Heart left ventricle (tissue), 16 donors: Measurements from ENCODE around the gene RALGAPA2. TPM values are rescaled to one million over a fixed set of nuclear protein-coding genes. Genes with fewer than 3 reads are reported as not detected.

Experiments
- ATAC-seq, 4 donors: fragments of 200-7000 bp; cut with Tn5 transposase; one replicate each; pipeline ENCODE4 v1.9.1; 2020 to 2022; ENCODE audit warnings: moderate library complexity in 4 of 4, mild to moderate bottlenecking in 3 of 4, moderate number of reproducible peaks in 1 of 4
- DNase-seq, 5 donors: peaks; one replicate each; pipeline ENCODE4 v3.0.0-alpha.2; 2020
- H3K27ac ChIP-seq, 12 donors: fragments of 200-600 bp; sonication (generic) in 4 of 12; one replicate each; pipeline versions ENCODE4 v1.5.0 to v1.8.0; 2016 to 2022; ENCODE audit warnings: mild to moderate bottlenecking in 2 of 12
- H3K27me3 ChIP-seq, 9 donors: fragments of 200-600 bp; sonication (generic) in 2 of 9; one replicate each; pipeline versions ENCODE4 v1.5.1 to v1.8.0; 2016 to 2022; ENCODE audit warnings: mild to moderate bottlenecking in 3 of 9
- H3K36me3 ChIP-seq, 9 donors: fragments of 200-600 bp; sonication (generic) in 2 of 9; one replicate each; pipeline versions ENCODE4 v1.5.0 to v1.8.0; 2018 to 2022; ENCODE audit warnings: mild to moderate bottlenecking in 2 of 9
- H3K4me1 ChIP-seq, 12 donors: fragments of 200-600 bp; sonication (generic) in 4 of 12; one replicate each; pipeline versions ENCODE4 v1.5.0 to v1.8.0; 2016 to 2022; ENCODE audit warnings: mild to moderate bottlenecking in 3 of 12
- H3K4me3 ChIP-seq, 12 donors: fragments of 200-600 bp; sonication (generic) in 4 of 12; one replicate each; pipeline versions ENCODE4 v1.5.0 to v1.8.0; 2017 to 2022; ENCODE audit warnings: mild to moderate bottlenecking in 9 of 12, moderate library complexity in 4 of 12
- H3K9me3 ChIP-seq, 12 donors: fragments of 200-600 bp; sonication (generic) in 4 of 12; one replicate each; pipeline versions ENCODE4 v1.5.0 to v1.8.0; 2016 to 2022; ENCODE audit warnings: mild to moderate bottlenecking in 1 of 12
- POLR2A ChIP-seq, 2 donors: fragments of 450-650 bp; IDR thresholded peaks; one replicate each; pipeline ENCODE4 v1.6.1; 2017; ENCODE audit warnings: antibody characterized with exemption in 2 of 2, mild to moderate bottlenecking in 2 of 2, moderate library complexity in 2 of 2
- WGBS, 4 donors: extraction: QIAGEN DNeasy Blood & Tissue Kit in 2 of 4; methylation state at CpG; one replicate each; pipeline versions ENCODE4 v1.1.5 to v1.1.7; 2013 to 2018; 5-methylcytosine and 5-hydroxymethylcytosine counted together
- intact Hi-C, 10 donors: fragments of 100-400 bp; cut with DNase I; formaldehyde crosslinking; loops; one replicate each; pipeline versions ENCODE4 v1.11.1 to v1.14.2; 2022
- polyA plus RNA-seq, 2 donors: library from polyadenylated mRNA; stranded (reverse); fragments of 200-250 nt; gene quantifications; one replicate each; pipeline ENCODE4 v1.2.3, GENCODE V29; 2013
- total RNA-seq, 9 donors: library from RNA; depleted of rRNA in 2 of 9; stranded (reverse); fragments of >200 nt in 2 of 9; fragmentation: NEBNext Ultra II Directional in 3 of 9; extraction: Animal tissue kit (Norgen Biotek cat#: 25700) in 3 of 9; gene quantifications; one replicate each; pipeline versions ENCODE4 v1.1.0 to v1.2.4, GENCODE V29; 2016 to 2023
- TF ChIP-seq, protein P1 (sequence below), 12 donors: fragments of 200-600 bp; sonication (generic) in 4 of 12; IDR thresholded peaks; one replicate each; pipeline versions ENCODE4 v1.5.0 to v1.8.0; 2018 to 2022; ENCODE audit warnings: antibody characterized with exemption in 12 of 12, mild to moderate bottlenecking in 5 of 12
- donor health status: ischemic (EF 13 %, LVEDD 7.1; RV severe dilation, severe dysfunction).
- donor health status: healthy with polysubstance abuse.
- donor health status: DM: no; HTN: yes; CAD: no.
- donor health status: DM: no; HTN: no; CAD: no.
- donor health status: ischemic (EF 25% LVEDD 6.9; RV normal size, moderate dysfunction).
- donor health status: ischemic (EF 25% LVEDD 5.7; RV mildly dilated, moderate dysfunction).
- donor health status: healthy.
- donor health status: DM: yes; HTN: yes; CAD: no.
- donor health status: ischemic (EF 35%, LVEDD 5.7; RV mildly dilated, moderate dysfunction).
- donor health status: nonischemic (EF 11% LVEDD 7.7; RV severe dilation, severe dysfunction).
- donor health status: DM: yes; HTN: yes; CAD: no.
- donor health status: PGD.
- donor health status: ischemic (EF 29% LVEDD 5.4; RV normal size, mild dysfunction).
- donor health status: nonischemic (EF 23%, LVEDD 6.1; RV moderate dilation, normal function).

The RALGAPA2 gene
- total and polyA plus RNA-seq, 11 donors, result 5.6 to 33.8 (median 21.4) TPM

DNA sequence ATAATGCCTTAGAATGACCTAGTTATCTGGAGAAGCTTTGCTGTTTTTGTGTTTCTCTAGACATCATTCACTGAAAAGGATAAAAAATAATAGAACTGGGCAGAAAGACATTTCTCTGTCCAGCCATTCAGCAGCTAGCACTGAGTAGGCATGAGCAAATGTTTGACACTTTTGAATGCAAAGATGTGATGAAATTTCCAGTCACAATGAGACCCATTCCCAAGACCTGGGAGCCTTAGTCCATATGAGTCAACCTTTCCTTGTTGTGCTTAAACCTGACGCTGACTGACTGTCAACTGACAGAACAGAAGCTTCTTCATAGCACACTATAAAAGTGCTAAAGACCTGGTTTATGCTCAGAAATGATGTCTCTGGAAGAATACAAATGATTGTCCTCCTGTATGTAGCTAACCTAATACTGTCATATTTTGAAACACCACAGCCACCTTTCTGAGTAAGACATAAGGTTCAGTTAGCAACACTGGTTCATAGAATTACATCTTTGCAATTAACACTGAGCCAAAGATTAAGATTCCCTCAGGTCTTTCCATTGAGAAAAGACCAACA, 17.1 kb downstream of the RALGAPA2 start:
- H3K9me3 ChIP-seq, result peaks cover 0 to 4% (median 0%) of the 10 kb centered on the region in 12 donors
- no peak overlapping the region for H3K4me3 ChIP-seq
- H3K4me1 ChIP-seq, result peaks cover 0 to 24% (median 4%) of the 10 kb centered on the region in 12 donors
- intact Hi-C loops, result no loop called here
- H3K36me3 ChIP-seq, result no peaks in the 10 kb centered on the region
- no peak for ATAC-seq
- 87 to 100% (median 94%) methylated on average over 1 of the region's 1 CpG for WGBS, 4 donors
- no peak overlapping the region for H3K27ac ChIP-seq
- no peaks in the 10 kb centered on the region for H3K27me3 ChIP-seq
- no peak for DNase-seq
- no peak for TF ChIP-seq POLR2A (IDR thresholded peaks at IDR 0.05)
- TF ChIP-seq, protein P1, sequence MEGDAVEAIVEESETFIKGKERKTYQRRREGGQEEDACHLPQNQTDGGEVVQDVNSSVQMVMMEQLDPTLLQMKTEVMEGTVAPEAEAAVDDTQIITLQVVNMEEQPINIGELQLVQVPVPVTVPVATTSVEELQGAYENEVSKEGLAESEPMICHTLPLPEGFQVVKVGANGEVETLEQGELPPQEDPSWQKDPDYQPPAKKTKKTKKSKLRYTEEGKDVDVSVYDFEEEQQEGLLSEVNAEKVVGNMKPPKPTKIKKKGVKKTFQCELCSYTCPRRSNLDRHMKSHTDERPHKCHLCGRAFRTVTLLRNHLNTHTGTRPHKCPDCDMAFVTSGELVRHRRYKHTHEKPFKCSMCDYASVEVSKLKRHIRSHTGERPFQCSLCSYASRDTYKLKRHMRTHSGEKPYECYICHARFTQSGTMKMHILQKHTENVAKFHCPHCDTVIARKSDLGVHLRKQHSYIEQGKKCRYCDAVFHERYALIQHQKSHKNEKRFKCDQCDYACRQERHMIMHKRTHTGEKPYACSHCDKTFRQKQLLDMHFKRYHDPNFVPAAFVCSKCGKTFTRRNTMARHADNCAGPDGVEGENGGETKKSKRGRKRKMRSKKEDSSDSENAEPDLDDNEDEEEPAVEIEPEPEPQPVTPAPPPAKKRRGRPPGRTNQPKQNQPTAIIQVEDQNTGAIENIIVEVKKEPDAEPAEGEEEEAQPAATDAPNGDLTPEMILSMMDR (IDR thresholded peaks at IDR 0.05), result no peak

DNA sequence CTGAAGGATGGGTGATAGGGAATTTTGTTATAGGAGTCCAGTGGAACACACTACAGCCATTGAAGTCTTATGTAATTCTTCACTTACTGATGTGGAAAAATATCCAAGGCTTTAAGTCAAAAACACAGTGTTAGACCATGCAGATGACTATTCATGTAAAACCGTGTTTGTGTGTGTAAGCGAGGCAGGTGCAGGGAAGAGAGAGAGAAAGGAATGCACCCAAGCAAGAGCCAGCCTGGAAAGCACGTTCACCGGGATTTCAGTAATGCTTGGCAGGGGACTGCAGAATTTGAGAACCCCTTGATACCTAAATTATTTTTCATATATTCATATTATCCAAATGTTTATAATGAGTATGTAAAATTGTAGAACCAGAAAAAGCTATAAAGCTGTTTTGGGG, 17.9 kb downstream of the RALGAPA2 start:
- intact Hi-C loops, result no loop called here
- DNase-seq (no peak), ATAC-seq (no peak)
- Histone ChIP-seq H3K27ac (no peak overlapping the region), H3K4me3 (no peak overlapping the region), H3K36me3 (no peaks in the 10 kb centered on the region), H3K4me1 (peaks cover 0 to 24% (median 6%) of the 10 kb centered on the region in 12 donors), H3K27me3 (no peaks in the 10 kb centered on the region), H3K9me3 (no peaks in the 10 kb centered on the region)
- TF ChIP-seq, protein P1 (IDR thresholded peaks at IDR 0.05), result no peak
- no peak for TF ChIP-seq POLR2A (IDR thresholded peaks at IDR 0.05)
- WGBS, 4 donors, result 88 to 95% (median 93%) methylated on average over 4 of the region's 4 CpGs

DNA sequence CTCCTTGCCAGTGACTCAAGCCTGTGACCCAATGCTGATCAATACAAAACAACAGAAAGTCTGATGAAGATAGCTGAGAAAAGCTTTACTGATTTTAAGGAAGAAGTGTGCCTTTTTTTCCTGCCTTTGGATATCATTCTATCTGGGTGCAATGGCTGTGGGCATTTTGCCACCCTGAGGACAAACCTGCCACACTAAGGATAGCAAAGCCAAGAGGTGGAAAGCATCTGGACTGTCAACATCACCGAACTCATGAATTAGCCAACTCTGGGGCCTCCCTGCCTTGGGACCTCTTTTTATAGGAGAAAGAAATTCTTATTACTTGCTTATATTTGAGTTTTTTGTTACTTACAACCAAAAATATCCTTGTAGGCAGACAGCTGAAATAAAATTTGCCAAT, 19.9 kb downstream of the RALGAPA2 start:
- Histone ChIP-seq H3K9me3 (no peaks in the 10 kb centered on the region), H3K4me1 (peaks cover 0 to 21% (median 4%) of the 10 kb centered on the region in 12 donors), H3K4me3 (no peak overlapping the region), H3K27ac (no peak overlapping the region), H3K36me3 (no peaks in the 10 kb centered on the region), H3K27me3 (no peaks in the 10 kb centered on the region)
- TF ChIP-seq, protein P1 (IDR thresholded peaks at IDR 0.05), result no peak
- TF ChIP-seq POLR2A (IDR thresholded peaks at IDR 0.05), result no peak
- intact Hi-C loops, result no loop called here
- DNase-seq, result no peak
- ATAC-seq, result no peak
- 65 to 89% (median 84%) methylated on average over 1 of the region's 1 CpG for WGBS, 4 donors

DNA sequence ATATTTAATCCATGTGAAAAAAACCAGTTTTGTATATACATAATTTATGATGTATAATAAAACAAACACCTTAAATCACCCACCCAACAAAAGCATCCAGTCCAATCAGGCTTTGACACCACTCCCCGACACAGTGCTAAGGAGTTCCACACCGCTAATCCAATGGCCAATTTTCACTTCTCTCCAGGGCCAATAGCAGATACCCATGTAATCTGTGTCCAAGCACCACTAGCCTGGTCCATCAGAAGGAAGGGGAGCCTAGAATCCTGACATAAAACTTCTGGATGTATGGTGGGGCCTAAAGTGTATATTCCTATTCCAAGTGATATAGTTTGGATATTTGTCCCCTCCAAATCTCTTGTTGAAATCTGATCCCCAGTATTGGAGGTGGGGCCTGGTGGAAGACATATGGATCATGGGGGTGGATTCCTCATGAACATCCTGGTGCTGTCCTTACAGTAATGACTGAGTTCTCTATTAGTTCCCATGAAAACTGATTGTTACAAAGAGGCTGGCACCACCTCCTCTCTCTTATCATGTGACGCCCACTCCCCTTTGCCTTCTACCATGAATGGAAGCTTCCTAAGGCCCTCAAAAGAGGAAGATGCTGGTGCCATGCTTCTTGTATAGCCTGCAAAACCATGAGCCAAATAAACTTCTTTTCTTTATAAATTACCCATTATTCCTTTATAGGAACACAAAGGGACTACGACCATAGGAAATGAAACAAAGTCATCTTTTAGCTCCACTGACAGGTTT, 20.8 kb downstream of the RALGAPA2 start:
- Histone ChIP-seq H3K9me3 (no peaks in the 10 kb centered on the region), H3K27ac (no peak overlapping the region), H3K4me1 (peaks cover 0 to 17% (median 3%) of the 10 kb centered on the region in 12 donors), H3K4me3 (no peak overlapping the region), H3K36me3 (no peaks in the 10 kb centered on the region), H3K27me3 (no peaks in the 10 kb centered on the region)
- no peak for ATAC-seq
- TF ChIP-seq, protein P1 (IDR thresholded peaks at IDR 0.05), result no peak
- no peak for TF ChIP-seq POLR2A (IDR thresholded peaks at IDR 0.05)
- intact Hi-C loops, result no loop called here
- DNase-seq, result no peak
- WGBS, 4 donors, result 93 to 96% (median 95%) methylated on average over 4 of the region's 4 CpGs
